ENCODE data around the gene EEIG2.

GRCh38 chr1:108554682-108555427 lies 5.0 kb upstream of the EEIG2 start:
- TF ChIP-seq POLR2A (IDR thresholded peaks at IDR 0.05), result no peak
- TF ChIP-seq CTCF (IDR thresholded peaks at IDR 0.05 in 4 of 5, conservative IDR thresholded peaks at IDR 0.05 in 1 of 5), result no peak
